IMR-90 (cell line): ENCODE measurements around the gene TAOK1.

Source experiments
- FOS ChIP-seq: fragments of 150-350 bp; IDR thresholded peaks from 2 replicates; pipeline ENCODE4 v1.6.1; 2016; ENCODE audit warnings: low read depth, low read length
- POLR2A ChIP-seq: IDR thresholded peaks from 2 replicates; pipeline ENCODE4 v1.6.1; 2012; ENCODE audit warnings: mild to moderate bottlenecking, low read depth, low read length
- TF ChIP-seq, protein P1 (sequence below): conservative IDR thresholded peaks from 2 replicates; pipeline ENCODE4 v1.5.1; 2012; ENCODE audit warnings: mild to moderate bottlenecking, low read depth, low read length, improper control_type of control experiment

GRCh38 chr17:29461483-29462206 is 71.5 kb downstream of the TAOK1 start:
- TF ChIP-seq POLR2A (no peak), FOS (no peak)
- TF ChIP-seq, protein P1, sequence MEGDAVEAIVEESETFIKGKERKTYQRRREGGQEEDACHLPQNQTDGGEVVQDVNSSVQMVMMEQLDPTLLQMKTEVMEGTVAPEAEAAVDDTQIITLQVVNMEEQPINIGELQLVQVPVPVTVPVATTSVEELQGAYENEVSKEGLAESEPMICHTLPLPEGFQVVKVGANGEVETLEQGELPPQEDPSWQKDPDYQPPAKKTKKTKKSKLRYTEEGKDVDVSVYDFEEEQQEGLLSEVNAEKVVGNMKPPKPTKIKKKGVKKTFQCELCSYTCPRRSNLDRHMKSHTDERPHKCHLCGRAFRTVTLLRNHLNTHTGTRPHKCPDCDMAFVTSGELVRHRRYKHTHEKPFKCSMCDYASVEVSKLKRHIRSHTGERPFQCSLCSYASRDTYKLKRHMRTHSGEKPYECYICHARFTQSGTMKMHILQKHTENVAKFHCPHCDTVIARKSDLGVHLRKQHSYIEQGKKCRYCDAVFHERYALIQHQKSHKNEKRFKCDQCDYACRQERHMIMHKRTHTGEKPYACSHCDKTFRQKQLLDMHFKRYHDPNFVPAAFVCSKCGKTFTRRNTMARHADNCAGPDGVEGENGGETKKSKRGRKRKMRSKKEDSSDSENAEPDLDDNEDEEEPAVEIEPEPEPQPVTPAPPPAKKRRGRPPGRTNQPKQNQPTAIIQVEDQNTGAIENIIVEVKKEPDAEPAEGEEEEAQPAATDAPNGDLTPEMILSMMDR: no peak
